ENCODE data around the gene THBD. TPM values are rescaled to one million over a fixed set of nuclear protein-coding genes. Genes with fewer than 3 reads are reported as not detected.

THBD gene
- polyA plus RNA-seq, 3 donors: 7.4 to 194 (median 30.2) TPM

GRCh38 chr20:23078351-23079015 lies 29.0 kb upstream of the THBD start:
- Mint-ChIP-seq H3K27me3 (ENCODE audit: low read depth in 3 of 3) (peaks cover 0 to 3% (median 1%) of the 10 kb centered on the region in 3 donors), H3K9me3 (no peaks in the 10 kb centered on the region), H3K4me3 (no peak overlapping the region), H3K27ac (peak overlapping the region in 1 of 7 donors; percentile 86), H3K36me3 (peaks cover 82 to 88% of the 10 kb centered on the region in 2 donors), H3K4me1 (peaks cover 63% of the 10 kb centered on the region)
- H3K4me2 ChIP-seq (replicated peaks; ENCODE audit: extremely low read depth, low read length, poor library complexity, severe bottlenecking): no peak overlapping the region
- peak overlapping the region in 1 of 2 donors; percentile 24 for H3K27ac ChIP-seq (ENCODE audit: low read depth in 1 of 2, low read length in 2 of 2)
- whole genome bisulfite sequencing (ENCODE audit: insufficient coverage): 94% methylated on average over 4 of the region's 5 CpGs
- no peak overlapping the region for H3K4me3 ChIP-seq (replicated peaks in 1 of 3; ENCODE audit: low read depth in 2 of 3, low read length in 3 of 3)
- H2AFZ ChIP-seq (ENCODE audit: insufficient read depth, low read depth, low read length, poor library complexity, severe bottlenecking): no peak overlapping the region
- DNase-seq: peak in 2 of 3 donors; percentile 36 to 42
- intact Hi-C loops (cut with micrococcal nuclease): no loop called here
- H3K9ac ChIP-seq (ENCODE audit: insufficient read depth, low read length, poor library complexity, severe bottlenecking): no peak overlapping the region
- H3K27me3 ChIP-seq (ENCODE audit: control insufficient read depth in 2 of 2, insufficient read depth in 2 of 2, low read length in 2 of 2): no peaks in the 10 kb centered on the region
- H4K20me1 ChIP-seq (ENCODE audit: insufficient read depth, low read length): peaks cover 63% of the 10 kb centered on the region
- H3K4me1 ChIP-seq (ENCODE audit: control insufficient read depth in 1 of 2, insufficient read depth in 2 of 2, low read length in 2 of 2): peaks cover 42 to 49% of the 10 kb centered on the region in 2 donors
- peaks cover 64% of the 10 kb centered on the region for H3K79me2 ChIP-seq (ENCODE audit: insufficient read depth, low read length)
- H3K36me3 ChIP-seq (replicated peaks in 1 of 2; ENCODE audit: control insufficient read depth in 1 of 2, insufficient read depth in 2 of 2, low read length in 2 of 2): peaks cover 39 to 72% of the 10 kb centered on the region in 2 donors
- H3K9me3 ChIP-seq (replicated peaks in 1 of 2; ENCODE audit: control insufficient read depth in 1 of 2, insufficient read depth in 1 of 2, low read length in 2 of 2): no peaks in the 10 kb centered on the region
- TF ChIP-seq, protein P1, sequence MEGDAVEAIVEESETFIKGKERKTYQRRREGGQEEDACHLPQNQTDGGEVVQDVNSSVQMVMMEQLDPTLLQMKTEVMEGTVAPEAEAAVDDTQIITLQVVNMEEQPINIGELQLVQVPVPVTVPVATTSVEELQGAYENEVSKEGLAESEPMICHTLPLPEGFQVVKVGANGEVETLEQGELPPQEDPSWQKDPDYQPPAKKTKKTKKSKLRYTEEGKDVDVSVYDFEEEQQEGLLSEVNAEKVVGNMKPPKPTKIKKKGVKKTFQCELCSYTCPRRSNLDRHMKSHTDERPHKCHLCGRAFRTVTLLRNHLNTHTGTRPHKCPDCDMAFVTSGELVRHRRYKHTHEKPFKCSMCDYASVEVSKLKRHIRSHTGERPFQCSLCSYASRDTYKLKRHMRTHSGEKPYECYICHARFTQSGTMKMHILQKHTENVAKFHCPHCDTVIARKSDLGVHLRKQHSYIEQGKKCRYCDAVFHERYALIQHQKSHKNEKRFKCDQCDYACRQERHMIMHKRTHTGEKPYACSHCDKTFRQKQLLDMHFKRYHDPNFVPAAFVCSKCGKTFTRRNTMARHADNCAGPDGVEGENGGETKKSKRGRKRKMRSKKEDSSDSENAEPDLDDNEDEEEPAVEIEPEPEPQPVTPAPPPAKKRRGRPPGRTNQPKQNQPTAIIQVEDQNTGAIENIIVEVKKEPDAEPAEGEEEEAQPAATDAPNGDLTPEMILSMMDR (IDR thresholded peaks at IDR 0.05): no peak

DNA sequence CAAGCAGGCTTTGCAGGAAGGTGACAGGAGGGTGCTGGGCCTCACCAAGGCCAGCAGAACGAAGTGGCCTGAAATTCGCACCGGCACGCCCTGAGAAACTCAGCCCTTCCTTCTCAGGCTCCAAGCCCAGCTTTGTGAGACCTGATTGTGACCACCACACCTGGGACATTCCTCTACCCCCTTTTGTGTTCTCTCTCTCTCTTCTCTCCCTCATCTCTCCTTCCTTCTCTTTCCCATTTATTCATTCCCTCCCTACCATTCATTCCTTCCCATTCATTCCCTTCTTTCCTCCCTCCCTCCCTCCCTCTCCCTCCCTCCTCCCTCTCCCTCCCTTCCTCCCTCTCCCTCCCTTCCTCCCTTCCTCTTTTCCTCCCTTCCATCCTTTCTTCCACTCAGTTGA lies 27.8 kb upstream of the THBD start:
- DNase-seq: no peak
- no peaks in the 10 kb centered on the region for H3K9me3 ChIP-seq (replicated peaks in 1 of 2; ENCODE audit: control insufficient read depth in 1 of 2, insufficient read depth in 1 of 2, low read length in 2 of 2)
- no peak overlapping the region for H2AFZ ChIP-seq (ENCODE audit: insufficient read depth, low read depth, low read length, poor library complexity, severe bottlenecking)
- Mint-ChIP-seq H3K9me3 (no peaks in the 10 kb centered on the region), H3K4me1 (peaks cover 53% of the 10 kb centered on the region), H3K27ac (peak overlapping the region in 5 of 7 donors; percentile 22 to 82 (median 34)), H3K27me3 (ENCODE audit: low read depth in 3 of 3) (peaks cover 0 to 2% (median 0%) of the 10 kb centered on the region in 3 donors), H3K36me3 (peaks cover 78 to 86% of the 10 kb centered on the region in 2 donors), H3K4me3 (no peak overlapping the region)
- peaks cover 32 to 37% of the 10 kb centered on the region in 2 donors for H3K4me1 ChIP-seq (ENCODE audit: control insufficient read depth in 1 of 2, insufficient read depth in 2 of 2, low read length in 2 of 2)
- no peak overlapping the region for H3K4me3 ChIP-seq (replicated peaks in 1 of 3; ENCODE audit: low read depth in 2 of 3, low read length in 3 of 3)
- TF ChIP-seq, protein P1 (IDR thresholded peaks at IDR 0.05): no peak
- no peaks in the 10 kb centered on the region for H3K27me3 ChIP-seq (ENCODE audit: control insufficient read depth in 2 of 2, insufficient read depth in 2 of 2, low read length in 2 of 2)
- H3K27ac ChIP-seq (ENCODE audit: low read depth in 1 of 2, low read length in 2 of 2): peak overlapping the region in 1 of 2 donors; percentile 38
- no peak overlapping the region for H3K9ac ChIP-seq (ENCODE audit: insufficient read depth, low read length, poor library complexity, severe bottlenecking)
- H4K20me1 ChIP-seq (ENCODE audit: insufficient read depth, low read length): peaks cover 63% of the 10 kb centered on the region
- peaks cover 52% of the 10 kb centered on the region for H3K79me2 ChIP-seq (ENCODE audit: insufficient read depth, low read length)
- no peak overlapping the region for H3K4me2 ChIP-seq (replicated peaks; ENCODE audit: extremely low read depth, low read length, poor library complexity, severe bottlenecking)
- intact Hi-C loops (cut with micrococcal nuclease): no loop called here
- 98% methylated on average over 4 of the region's 4 CpGs for WGBS (ENCODE audit: insufficient coverage)
- H3K36me3 ChIP-seq (replicated peaks in 1 of 2; ENCODE audit: control insufficient read depth in 1 of 2, insufficient read depth in 2 of 2, low read length in 2 of 2): peaks cover 41 to 74% of the 10 kb centered on the region in 2 donors

Data from CD14-positive monocyte (primary cell).